H1 (cell line): ENCODE results near the gene SCAI.

Experiments used
- CHD1 ChIP-seq: IDR thresholded peaks from 2 replicates; pipeline ENCODE4 v1.6.1; 2012; ENCODE audit warnings: low read depth, low read length, improper control_type of control experiment
- CTBP2 ChIP-seq: IDR thresholded peaks from 2 replicates; pipeline ENCODE4 v1.7.0; 2011; ENCODE audit warnings: borderline replicate concordance, mild to moderate bottlenecking, moderate library complexity, mixed read lengths, low read length; ENCODE audit not compliant: insufficient read depth, insufficient read length
- CTCF ChIP-seq, 3 experiments: IDR thresholded peaks; 1 replicate in 2 of 3; 2 replicates in 1 of 3; pipeline versions ENCODE4 v1.5.1 to v1.6.1; 2011; ENCODE audit warnings: low read length in 3 of 3, mild to moderate bottlenecking in 3 of 3, inconsistent platforms in 2 of 3, low read depth in 1 of 3, moderate library complexity in 1 of 3; ENCODE audit not compliant: insufficient read depth in 1 of 3; ENCODE audit errors: control extremely low read depth in 1 of 3
- EP300 ChIP-seq, 2 experiments: IDR thresholded peaks; 1 replicate in 1 of 2; 2 replicates in 1 of 2; pipeline ENCODE4 v1.6.1; 2011 to 2012; ENCODE audit warnings: low read depth in 2 of 2, low read length in 2 of 2, mild to moderate bottlenecking in 2 of 2, borderline replicate concordance in 1 of 2, inconsistent platforms in 1 of 2, moderate library complexity in 1 of 2
- KDM5A ChIP-seq: fragments of 200-600 bp; IDR thresholded peaks from 2 replicates; pipeline ENCODE4 v1.7.1; 2012; ENCODE audit warnings: mild to moderate bottlenecking, low read length, inconsistent platforms, mixed read lengths
- POLR2A ChIP-seq, 2 experiments: IDR thresholded peaks; 1 replicate in 1 of 2; 2 replicates in 1 of 2; pipeline ENCODE4 v1.6.1; 2011; ENCODE audit warnings: low read depth in 2 of 2, low read length in 2 of 2, mild to moderate bottlenecking in 2 of 2; ENCODE audit errors: control extremely low read depth in 1 of 2
- POLR2AphosphoS5 ChIP-seq: IDR thresholded peaks from 2 replicates; pipeline ENCODE4 v1.6.1; 2011; ENCODE audit warnings: low read depth, low read length
- RAD21 ChIP-seq, 2 experiments: IDR thresholded peaks in 1 of 2; conservative IDR thresholded peaks in 1 of 2; 2 replicates each; pipeline ENCODE4 v1.6.1; 2011; ENCODE audit warnings: low read depth in 2 of 2, low read length in 2 of 2, improper control_type of control experiment in 1 of 2, inconsistent platforms in 1 of 2, mild to moderate bottlenecking in 1 of 2, moderate library complexity in 1 of 2
- RFX5 ChIP-seq: IDR thresholded peaks from 2 replicates; pipeline ENCODE4 v1.6.1; 2011; ENCODE audit warnings: low read depth, low read length, improper control_type of control experiment, borderline replicate concordance
- SIX5 ChIP-seq: IDR thresholded peaks from 2 replicates; pipeline ENCODE4 v1.6.1; 2011; ENCODE audit warnings: mild to moderate bottlenecking, low read depth, low read length
- TBP ChIP-seq: IDR thresholded peaks from 2 replicates; pipeline ENCODE4 v1.6.1; 2011; ENCODE audit warnings: low read depth, low read length, improper control_type of control experiment
- TCF12 ChIP-seq: IDR thresholded peaks from 2 replicates; pipeline ENCODE4 v1.6.1; 2011; ENCODE audit warnings: low read depth, mild to moderate bottlenecking, low read length
- TEAD4 ChIP-seq: IDR thresholded peaks from 2 replicates; pipeline ENCODE4 v1.6.1; 2012; ENCODE audit warnings: low read depth, low read length, inconsistent platforms, mixed read lengths
- ZNF274 ChIP-seq: IDR thresholded peaks from 2 replicates; pipeline ENCODE4 v1.7.0; 2012; ENCODE audit warnings: low read length, borderline replicate concordance; ENCODE audit errors: extremely low read depth

DNA sequence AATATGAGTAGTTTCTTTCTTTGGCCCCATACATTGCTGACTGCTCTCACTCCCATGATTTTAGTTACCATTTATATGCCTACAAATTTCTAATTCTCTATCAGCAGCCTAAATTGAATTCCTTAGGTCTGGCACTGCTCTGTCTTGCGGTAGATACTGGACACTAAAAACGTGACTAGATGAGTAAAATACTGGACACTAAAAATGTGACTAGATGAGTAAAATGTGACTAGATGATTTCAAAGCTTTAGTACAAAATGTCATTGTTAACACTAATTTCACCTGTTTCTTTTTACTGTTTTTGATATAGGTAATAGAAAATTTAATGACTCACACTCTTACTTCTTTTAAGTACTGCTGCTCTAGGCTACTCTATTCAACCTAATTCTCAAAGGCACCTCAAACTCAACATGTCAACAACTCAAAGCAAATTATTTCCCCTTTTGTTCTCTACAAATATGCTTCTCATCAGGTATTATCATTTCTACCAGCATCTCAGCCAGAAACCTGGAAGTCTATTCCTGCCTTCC is 171.0 kb downstream of the SCAI start:
- no peak for TF ChIP-seq POLR2A (IDR thresholded peaks at IDR 0.05; ENCODE audit: control extremely low read depth in 1 of 2, low read depth in 2 of 2, low read length in 2 of 2)
- no peak for TF ChIP-seq TCF12
- no peak for TF ChIP-seq CTCF (IDR thresholded peaks at IDR 0.05; ENCODE audit: control extremely low read depth in 1 of 3, insufficient read depth in 1 of 3, low read depth in 1 of 3, low read length in 3 of 3)
- TF ChIP-seq EP300 (IDR thresholded peaks at IDR 0.05; ENCODE audit: borderline replicate concordance in 1 of 2, low read depth in 2 of 2, low read length in 2 of 2): no peak
- TF ChIP-seq KDM5A: no peak
- TF ChIP-seq RFX5: no peak
- no peak for TF ChIP-seq CHD1
- no peak for TF ChIP-seq POLR2AphosphoS5
- TF ChIP-seq RAD21 (IDR thresholded peaks at IDR 0.05 in 1 of 2, conservative IDR thresholded peaks at IDR 0.05 in 1 of 2; ENCODE audit: low read depth in 2 of 2, low read length in 2 of 2): no peak
- TF ChIP-seq CTBP2: no peak
- TF ChIP-seq TEAD4: no peak
- TF ChIP-seq TBP: no peak
- TF ChIP-seq ZNF274: no peak
- TF ChIP-seq SIX5: no peak
